ENCODE results near the gene VWC2.
A peak's percentile ranks its signal among the peaks of the same experiment; 100 is the strongest.

VWC2 gene

DNA sequence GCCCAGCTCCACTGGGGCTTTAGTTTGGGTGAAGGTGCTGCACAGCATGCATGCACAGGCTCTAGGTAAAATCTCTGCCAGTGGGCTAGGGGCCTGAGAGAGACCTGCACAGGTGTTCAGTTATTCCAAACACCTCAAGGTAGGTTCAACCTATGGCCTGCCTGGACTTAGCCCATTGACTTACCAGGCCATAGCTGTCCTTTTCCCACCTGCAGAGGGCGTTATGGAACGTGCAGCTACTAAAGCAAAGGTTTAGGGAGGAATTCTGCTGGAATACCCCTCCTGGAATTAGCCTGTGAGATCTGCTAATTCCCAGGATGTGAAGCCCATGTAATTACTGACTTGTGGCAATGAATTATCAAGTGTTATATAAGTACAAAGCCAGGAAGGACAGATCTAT, 3.6 kb downstream of the VWC2 start:
- H3K27me3 Mint-ChIP-seq (ENCODE audit: low read depth), result peaks cover 77% of the 10 kb centered on the region
- no peaks in the 10 kb centered on the region for H3K36me3 Mint-ChIP-seq (ENCODE audit: low read depth)
- peaks cover 5% of the 10 kb centered on the region for H3K9me3 Mint-ChIP-seq
- H3K4me3 Mint-ChIP-seq, result peak overlapping the region; percentile 69 to 78 (median 76)
- H3K4me1 Mint-ChIP-seq, result peaks cover 12% of the 10 kb centered on the region
- H3K27ac Mint-ChIP-seq, result no peak overlapping the region
- TF ChIP-seq, protein P1, sequence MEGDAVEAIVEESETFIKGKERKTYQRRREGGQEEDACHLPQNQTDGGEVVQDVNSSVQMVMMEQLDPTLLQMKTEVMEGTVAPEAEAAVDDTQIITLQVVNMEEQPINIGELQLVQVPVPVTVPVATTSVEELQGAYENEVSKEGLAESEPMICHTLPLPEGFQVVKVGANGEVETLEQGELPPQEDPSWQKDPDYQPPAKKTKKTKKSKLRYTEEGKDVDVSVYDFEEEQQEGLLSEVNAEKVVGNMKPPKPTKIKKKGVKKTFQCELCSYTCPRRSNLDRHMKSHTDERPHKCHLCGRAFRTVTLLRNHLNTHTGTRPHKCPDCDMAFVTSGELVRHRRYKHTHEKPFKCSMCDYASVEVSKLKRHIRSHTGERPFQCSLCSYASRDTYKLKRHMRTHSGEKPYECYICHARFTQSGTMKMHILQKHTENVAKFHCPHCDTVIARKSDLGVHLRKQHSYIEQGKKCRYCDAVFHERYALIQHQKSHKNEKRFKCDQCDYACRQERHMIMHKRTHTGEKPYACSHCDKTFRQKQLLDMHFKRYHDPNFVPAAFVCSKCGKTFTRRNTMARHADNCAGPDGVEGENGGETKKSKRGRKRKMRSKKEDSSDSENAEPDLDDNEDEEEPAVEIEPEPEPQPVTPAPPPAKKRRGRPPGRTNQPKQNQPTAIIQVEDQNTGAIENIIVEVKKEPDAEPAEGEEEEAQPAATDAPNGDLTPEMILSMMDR (IDR thresholded peaks at IDR 0.05; ENCODE audit: unreplicated experiment in 3 of 3), result peak; percentile 10 to 43 (median 14)

DNA sequence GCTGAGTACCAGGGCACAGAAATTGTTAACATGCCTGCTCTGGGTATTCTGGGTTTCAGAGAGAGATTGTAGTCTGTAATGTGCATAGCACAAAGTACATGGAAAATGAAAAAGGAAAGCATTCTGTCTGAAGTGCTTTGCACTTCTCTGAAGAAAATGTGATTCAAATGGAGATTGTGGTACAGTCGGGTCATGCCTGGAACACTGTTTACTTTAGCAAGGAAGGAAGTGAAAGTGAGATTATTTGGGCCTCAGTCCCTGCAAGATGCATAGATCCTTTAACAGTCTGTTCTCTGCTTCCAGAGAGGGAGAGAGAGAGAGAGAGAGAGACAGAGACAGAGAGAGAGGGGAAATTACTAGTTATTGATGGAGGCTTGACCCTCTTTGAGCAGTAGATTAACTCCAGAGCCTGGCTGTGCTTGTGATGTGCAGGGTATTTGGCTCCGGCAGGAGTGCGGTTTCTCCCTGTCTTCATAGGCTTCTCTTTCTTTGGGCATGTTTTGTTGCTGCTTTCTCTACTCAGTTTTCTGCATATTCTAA, 5.4 kb downstream of the VWC2 start:
- TF ChIP-seq, protein P1 (IDR thresholded peaks at IDR 0.05; ENCODE audit: unreplicated experiment in 3 of 3), result no peak
- peaks cover 70% of the 10 kb centered on the region for H3K27me3 Mint-ChIP-seq (ENCODE audit: low read depth)
- H3K36me3 Mint-ChIP-seq (ENCODE audit: low read depth), result no peaks in the 10 kb centered on the region
- H3K4me1 Mint-ChIP-seq, result peaks cover 5% of the 10 kb centered on the region
- no peak overlapping the region for H3K27ac Mint-ChIP-seq
- H3K4me3 Mint-ChIP-seq, result no peak overlapping the region
- H3K9me3 Mint-ChIP-seq, result peaks cover 5% of the 10 kb centered on the region

DNA sequence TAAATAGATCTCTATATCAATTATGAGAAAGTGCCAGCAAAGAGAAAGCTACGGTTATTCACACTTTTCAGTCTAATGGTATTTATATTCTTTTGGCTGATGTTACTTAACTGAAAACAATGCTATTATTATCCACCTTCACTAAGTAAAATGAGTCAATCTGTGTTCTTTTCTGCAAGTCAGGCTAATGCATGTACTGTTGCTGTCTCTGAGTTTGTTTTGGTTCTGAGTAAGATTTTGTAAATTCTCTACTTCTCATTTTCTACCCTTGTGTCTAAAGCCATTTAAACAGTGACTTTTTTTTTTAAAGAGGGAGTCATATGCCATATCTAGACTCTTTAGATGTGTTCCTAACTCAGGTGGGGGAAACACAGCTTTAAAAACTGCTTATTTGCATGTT, 7.5 kb downstream of the VWC2 start:
- Mint-ChIP-seq H3K4me3 (no peak overlapping the region), H3K9me3 (peaks cover 5% of the 10 kb centered on the region)
- TF ChIP-seq, protein P1 (IDR thresholded peaks at IDR 0.05; ENCODE audit: unreplicated experiment in 3 of 3), result no peak

DNA sequence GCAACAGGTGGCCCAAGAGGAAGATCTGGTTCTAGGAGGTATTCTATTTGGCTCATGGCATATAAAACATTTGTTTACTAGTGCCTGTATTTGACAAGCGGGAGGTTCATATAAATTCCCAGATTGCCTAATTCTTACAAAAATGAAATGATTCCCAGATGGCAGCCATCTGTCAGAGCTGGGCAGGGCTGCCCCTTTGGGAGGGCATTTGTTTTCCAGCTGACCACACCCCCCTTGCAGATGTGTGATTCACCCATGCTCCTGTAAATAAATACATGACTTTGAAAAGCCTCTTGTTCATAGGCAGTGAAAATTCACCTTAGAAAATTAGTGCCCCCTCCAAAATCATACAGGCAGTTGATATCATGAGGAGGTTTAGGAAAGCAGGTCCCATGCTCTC, 8.6 kb downstream of the VWC2 start:
- H3K27me3 Mint-ChIP-seq (ENCODE audit: low read depth), result peaks cover 41% of the 10 kb centered on the region

More for the DNA sequence above, 7.5 kb downstream of the VWC2 start:
- Mint-ChIP-seq H3K27me3 (ENCODE audit: low read depth) (peaks cover 51% of the 10 kb centered on the region), H3K4me1 (no peaks in the 10 kb centered on the region), H3K36me3 (ENCODE audit: low read depth) (no peaks in the 10 kb centered on the region), H3K27ac (no peak overlapping the region)

DNA sequence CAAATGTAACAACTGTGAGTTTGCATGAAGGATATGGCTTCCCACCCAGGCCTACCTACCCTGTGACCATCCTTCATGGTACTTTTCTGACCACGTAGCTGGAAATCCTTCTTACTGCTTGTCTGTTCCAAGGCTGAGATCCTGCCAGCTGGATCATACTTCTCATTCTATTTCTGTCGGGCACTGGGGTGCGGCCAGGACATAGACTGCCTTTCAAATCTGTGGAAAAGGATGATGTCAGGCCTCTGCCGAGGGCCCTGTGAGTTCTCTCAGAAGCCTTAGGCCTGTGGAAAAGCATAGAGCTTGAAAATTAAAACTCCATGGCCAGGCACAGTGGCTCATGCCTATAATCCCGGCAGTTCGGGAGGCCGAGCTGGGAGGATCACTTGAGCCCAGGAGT, 10.0 kb downstream of the VWC2 start:
- H3K36me3 Mint-ChIP-seq (ENCODE audit: low read depth), result no peaks in the 10 kb centered on the region
- no peak overlapping the region for H3K27ac Mint-ChIP-seq
- TF ChIP-seq, protein P1 (IDR thresholded peaks at IDR 0.05; ENCODE audit: unreplicated experiment in 3 of 3), result no peak
- H3K4me1 Mint-ChIP-seq, result no peaks in the 10 kb centered on the region
- no peak overlapping the region for H3K4me3 Mint-ChIP-seq
- H3K27me3 Mint-ChIP-seq (ENCODE audit: low read depth), result peaks cover 33% of the 10 kb centered on the region
- peaks cover 5% of the 10 kb centered on the region for H3K9me3 Mint-ChIP-seq

More for the DNA sequence above, 8.6 kb downstream of the VWC2 start:
- Mint-ChIP-seq H3K4me3 (no peak overlapping the region), H3K27ac (no peak overlapping the region), H3K9me3 (peaks cover 5% of the 10 kb centered on the region), H3K4me1 (no peaks in the 10 kb centered on the region), H3K36me3 (ENCODE audit: low read depth) (no peaks in the 10 kb centered on the region)
- TF ChIP-seq, protein P1 (IDR thresholded peaks at IDR 0.05; ENCODE audit: unreplicated experiment in 3 of 3), result no peak

DNA sequence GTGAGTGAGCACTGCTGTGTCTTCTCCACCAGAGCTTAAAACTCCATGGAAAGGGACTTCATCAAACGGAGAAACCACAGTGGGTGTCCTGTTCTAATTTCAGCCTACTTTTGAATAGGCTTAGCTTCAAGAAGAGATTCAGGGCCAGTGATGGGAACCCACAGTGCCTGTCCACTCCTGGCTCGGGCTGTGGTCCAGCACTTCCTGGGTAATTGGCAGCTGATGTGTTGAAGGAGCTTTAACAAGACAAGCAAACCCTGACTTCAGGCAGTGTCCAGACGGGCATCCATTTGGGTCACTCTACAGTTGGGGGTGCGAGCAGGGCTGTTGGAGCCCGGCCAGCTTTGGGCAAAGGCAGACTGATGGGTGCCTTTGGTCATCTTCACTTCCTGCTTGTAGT, 14.5 kb downstream of the VWC2 start:
- H3K27me3 Mint-ChIP-seq (ENCODE audit: low read depth), result peaks cover 36% of the 10 kb centered on the region
- H3K4me1 Mint-ChIP-seq, result no peaks in the 10 kb centered on the region
- no peaks in the 10 kb centered on the region for H3K9me3 Mint-ChIP-seq
- no peak overlapping the region for H3K4me3 Mint-ChIP-seq
- TF ChIP-seq, protein P1 (IDR thresholded peaks at IDR 0.05; ENCODE audit: unreplicated experiment in 3 of 3), result no peak
- H3K36me3 Mint-ChIP-seq (ENCODE audit: low read depth), result no peaks in the 10 kb centered on the region
- no peak overlapping the region for H3K27ac Mint-ChIP-seq
